PC-3 (cell line): Measurements from ENCODE around the gene GTF2F2. TPM values are rescaled to one million over a fixed set of nuclear protein-coding genes. Genes with fewer than 3 reads are reported as not detected.

ENCODE experiments used
- ATAC-seq: fragments of 200-7000 bp; cut with Tn5 transposase; 2 replicates; pipeline ENCODE4 v1.9.1; 2020; ENCODE audit warnings: mild to moderate bottlenecking, moderate library complexity
- BruUV-seq: library from RNA; stranded (reverse); fragments of 400-500 nt; replicated peaks from 2 replicates; lab custom pipeline; 2021; lab: Mats Ljungman, UMichigan
- CTCF ChIA-PET: fragments of 300-600 bp; sonication (Branson Sonifier 250); formaldehyde crosslinking; loops from one replicate; lab custom pipeline; 2022; ENCODE audit warnings: antibody characterized with exemption; lab: Charles Lee
- POLR2A ChIA-PET: fragments of 300-600 bp; sonication (Branson Sonifier 250); formaldehyde crosslinking; loops from one replicate; lab custom pipeline; 2022; ENCODE audit warnings: antibody characterized with exemption; ENCODE audit not compliant: unreplicated experiment; lab: Charles Lee
- DNase-seq: peaks from one replicate; pipeline ENCODE4 v3.0.0-alpha.2; 2015
- H2AFZ ChIP-seq: fragments of 300-600 bp; sonication (generic); 2 replicates; pipeline ENCODE4 v1.6.0; 2016; ENCODE audit warnings: antibody characterized with exemption, low read length
- H3F3A ChIP-seq: fragments of 300-600 bp; sonication (generic); one replicate; pipeline ENCODE4 v1.6.0; 2017; ENCODE audit warnings: antibody characterized with exemption, low read length, control low read depth, mild to moderate bottlenecking; ENCODE audit not compliant: unreplicated experiment
- H3K27ac ChIP-seq: fragments of 300-600 bp; sonication (generic); 2 replicates; pipeline ENCODE4 v1.5.1; 2016; ENCODE audit warnings: mild to moderate bottlenecking, low read length
- H3K27me3 ChIP-seq: fragments of 300-600 bp; sonication (generic); 2 replicates; pipeline ENCODE4 v1.6.1; 2016; ENCODE audit warnings: low read length, mixed read lengths
- H3K36me3 ChIP-seq: fragments of 300-600 bp; sonication (generic); 2 replicates; pipeline ENCODE4 v1.6.1; 2016; ENCODE audit warnings: low read depth, mixed run types, low read length, mixed read lengths
- H3K4me1 ChIP-seq: fragments of 300-600 bp; sonication (generic); 2 replicates; pipeline ENCODE4 v1.5.1; 2016; ENCODE audit warnings: low read length; ENCODE audit not compliant: insufficient read depth
- H3K4me2 ChIP-seq: fragments of 300-600 bp; sonication (generic); 2 replicates; pipeline ENCODE4 v1.6.0; 2016; ENCODE audit warnings: low read length
- H3K4me3 ChIP-seq: fragments of 300-600 bp; sonication (generic); 2 replicates; pipeline ENCODE4 v1.5.1; 2016; ENCODE audit warnings: mild to moderate bottlenecking, low read length, mixed read lengths
- H3K79me2 ChIP-seq: fragments of 300-600 bp; sonication (generic); 2 replicates; pipeline ENCODE4 v1.6.1; 2017; ENCODE audit warnings: low read length, mixed read lengths
- H3K9ac ChIP-seq: fragments of 300-600 bp; sonication (generic); 2 replicates; pipeline ENCODE4 v1.6.0; 2016; ENCODE audit warnings: mild to moderate bottlenecking, low read length
- H3K9me2 ChIP-seq: fragments of 300-600 bp; sonication (generic); replicated peaks from 2 replicates; pipeline ENCODE4 v1.6.1; 2016; ENCODE audit warnings: mixed run types, low read length, mixed read lengths
- H3K9me3 ChIP-seq: fragments of 300-600 bp; sonication (generic); 2 replicates; pipeline ENCODE4 v1.6.1; 2016; ENCODE audit warnings: low read length, mixed read lengths
- H4K20me1 ChIP-seq: fragments of 300-600 bp; sonication (generic); 2 replicates; pipeline ENCODE4 v1.6.1; 2016; ENCODE audit warnings: low read length, mixed read lengths
- CTCF ChIP-seq: fragments of 300-600 bp; sonication (generic); conservative IDR thresholded peaks from 2 replicates; pipeline ENCODE4 v1.5.1; 2017; ENCODE audit warnings: antibody characterized with exemption, low read depth, mild to moderate bottlenecking, low read length
- EZH2 ChIP-seq: fragments of 300-600 bp; sonication (generic); IDR thresholded peaks from one replicate; pipeline ENCODE4 v1.6.1; 2017; ENCODE audit warnings: antibody characterized with exemption, mild to moderate bottlenecking, low read length; ENCODE audit not compliant: unreplicated experiment
- EZH2phosphoT487 ChIP-seq: fragments of 300-600 bp; sonication (generic); IDR thresholded peaks from 2 replicates; pipeline ENCODE4 v1.6.1; 2018; ENCODE audit warnings: mild to moderate bottlenecking, antibody characterized with exemption, low read length, borderline replicate concordance
- intact Hi-C: fragments of 100-400 bp; cut with micrococcal nuclease; formaldehyde crosslinking; loops from 2 replicates; pipeline ENCODE4 v1.9.0; 2023
- total RNA-seq: library from RNA; depleted of rRNA; stranded (reverse); fragments of >200 nt; gene quantifications from 2 replicates; pipeline ENCODE4 v1.2.3, GENCODE V29; 2014

GTF2F2 gene
- total RNA-seq, 1 experiment from 2014 or later: 28.3 TPM

DNA sequence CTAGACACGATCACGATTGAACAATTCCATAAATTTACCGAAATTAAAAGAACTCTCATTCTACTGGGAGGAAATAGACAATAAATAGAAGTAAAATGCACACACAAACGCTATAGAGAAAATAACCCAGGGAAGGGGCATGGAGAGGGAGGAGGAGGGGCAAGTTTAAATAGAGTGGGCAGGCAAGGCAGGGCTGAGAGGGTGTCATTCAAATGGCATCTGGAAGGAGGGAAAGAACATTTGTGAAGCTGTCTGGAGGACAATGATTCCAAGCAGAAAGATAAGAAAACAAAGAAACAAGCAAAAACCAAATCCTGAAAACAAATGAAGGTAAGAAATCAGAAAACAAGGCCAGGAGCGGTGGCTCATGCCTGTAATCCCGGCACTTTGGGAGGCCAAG is 45.6 kb upstream of the GTF2F2 start:
- no peak overlapping the region for H3K9ac ChIP-seq
- no TSS peak for BruUV-seq
- no peaks in the 10 kb centered on the region for H3K27me3 ChIP-seq
- H3K27ac ChIP-seq: no peak overlapping the region
- no peaks in the 10 kb centered on the region for H4K20me1 ChIP-seq
- H3K9me2 ChIP-seq: no peaks in the 10 kb centered on the region
- intact Hi-C loops: no loop called here
- H3K9me3 ChIP-seq: no peaks in the 10 kb centered on the region
- H3K4me3 ChIP-seq: no peak overlapping the region
- no peak for ATAC-seq
- H2AFZ ChIP-seq: no peak overlapping the region
- TF ChIP-seq CTCF (no peak), EZH2 (no peak), EZH2phosphoT487 (no peak)
- H3K4me1 ChIP-seq: no peaks in the 10 kb centered on the region
- DNase-seq: no peak
- POLR2A ChIA-PET: no interaction called here
- H3K36me3 ChIP-seq: no peaks in the 10 kb centered on the region
- CTCF ChIA-PET: no interaction called here
- no peaks in the 10 kb centered on the region for H3F3A ChIP-seq
- H3K79me2 ChIP-seq: no peaks in the 10 kb centered on the region
- H3K4me2 ChIP-seq: no peak overlapping the region

GRCh38 chr13:45078003-45078402 is 42.3 kb upstream of the GTF2F2 start:
- intact Hi-C loops: no loop called here
- Histone ChIP-seq H3K27ac (no peak overlapping the region), H3K4me2 (no peak overlapping the region), H2AFZ (no peak overlapping the region), H3K9ac (no peak overlapping the region), H3F3A (no peaks in the 10 kb centered on the region), H4K20me1 (no peaks in the 10 kb centered on the region), H3K4me1 (peaks cover 8% of the 10 kb centered on the region), H3K9me3 (no peaks in the 10 kb centered on the region), H3K27me3 (no peaks in the 10 kb centered on the region), H3K79me2 (no peaks in the 10 kb centered on the region), H3K9me2 (no peaks in the 10 kb centered on the region), H3K36me3 (no peaks in the 10 kb centered on the region), H3K4me3 (no peak overlapping the region)
- DNase-seq: no peak
- ATAC-seq: no peak
- ChIA-PET POLR2A (no interaction called here), CTCF (no interaction called here)
- TF ChIP-seq CTCF: no peak
- TF ChIP-seq EZH2: no peak
- no peak for TF ChIP-seq EZH2phosphoT487
- BruUV-seq: no TSS peak

DNA sequence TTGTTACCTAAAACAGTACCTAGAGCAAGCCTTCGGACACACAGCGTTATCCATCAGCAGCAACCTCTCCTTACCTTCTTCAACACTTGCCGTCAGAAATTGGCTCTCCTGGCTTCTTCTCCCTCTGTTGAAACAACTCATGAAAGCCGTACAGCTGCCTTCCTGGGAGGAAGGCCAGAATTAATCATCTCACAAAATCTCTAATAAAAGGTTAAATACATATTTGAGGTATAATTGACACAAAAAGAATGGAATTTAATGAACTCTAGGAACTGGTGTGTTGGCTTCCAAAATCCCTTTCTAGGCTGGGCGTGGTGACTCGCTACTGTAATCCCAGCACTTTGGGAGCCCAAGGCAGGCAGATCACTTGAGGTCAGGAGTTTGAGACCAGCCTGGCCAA is 37.3 kb upstream of the GTF2F2 start:
- Histone ChIP-seq H3K4me1 (peaks cover 32% of the 10 kb centered on the region), H3K9me2 (no peaks in the 10 kb centered on the region), H3K27ac (peak overlapping the region; percentile 55), H3K4me3 (peak overlapping the region; percentile 17; the same call in 1 of the 2 replicates), H3K79me2 (no peaks in the 10 kb centered on the region), H3K4me2 (peak overlapping the region; percentile 67), H3K36me3 (no peaks in the 10 kb centered on the region), H2AFZ (peak overlapping the region; percentile 38; the same call in 1 of the 2 replicates), H3K27me3 (no peaks in the 10 kb centered on the region), H4K20me1 (no peaks in the 10 kb centered on the region), H3F3A (no peaks in the 10 kb centered on the region), H3K9me3 (no peaks in the 10 kb centered on the region), H3K9ac (no peak overlapping the region)
- intact Hi-C loops: loop anchor here (1.0 kb wide), 2 partner anchors 27 to 37 kb away; partner anchors contain the start of gene GTF2F2
- CTCF ChIA-PET: interaction anchor here (0.6 kb wide), 1 partner anchor 137 kb away, joined by 3 read pairs; no protein-coding TSS in a partner anchor
- ATAC-seq: peak; percentile 89
- no peak for TF ChIP-seq CTCF
- no peak for TF ChIP-seq EZH2phosphoT487
- TF ChIP-seq EZH2: no peak
- peak; percentile 92 for DNase-seq
- BruUV-seq: no TSS peak
- POLR2A ChIA-PET: no interaction called here
